OCI-LY1 (cell line): ENCODE measurements around the gene PRKCE.

ENCODE experiments used
- H2AFZ ChIP-seq: fragments of 200-600 bp; sonication (generic), shearing (Covaris generic); 2 replicates; pipeline ENCODE4 v1.6.0; 2014; ENCODE audit warnings: antibody characterized with exemption, mild to moderate bottlenecking, low read length
- H3F3A ChIP-seq: fragments of 200-600 bp; sonication (generic), shearing (Covaris generic); 2 replicates; pipeline ENCODE4 v1.6.0; 2014; ENCODE audit warnings: mild to moderate bottlenecking, antibody characterized with exemption, low read length, moderate library complexity; ENCODE audit not compliant: insufficient read depth
- H3K27ac ChIP-seq: fragments of 200-600 bp; sonication (generic); 2 replicates; pipeline ENCODE4 v1.5.1; 2014; ENCODE audit warnings: low read length, mixed run types, mild to moderate bottlenecking, low read depth; ENCODE audit not compliant: poor library complexity, severe bottlenecking
- H3K27me3 ChIP-seq: fragments of 200-600 bp; sonication (generic); 2 replicates; pipeline ENCODE4 v1.6.0; 2014; ENCODE audit warnings: antibody characterized with exemption, mild to moderate bottlenecking, low read length, moderate library complexity; ENCODE audit not compliant: insufficient read depth
- H3K36me3 ChIP-seq: fragments of 200-600 bp; sonication (generic); 2 replicates; pipeline ENCODE4 v1.6.1; 2014; ENCODE audit warnings: mild to moderate bottlenecking, antibody characterized with exemption, low read length, moderate library complexity, mixed read lengths; ENCODE audit not compliant: insufficient read depth
- H3K4me1 ChIP-seq: fragments of 200-600 bp; sonication (generic); 2 replicates; pipeline ENCODE4 v1.5.1; 2014; ENCODE audit warnings: mild to moderate bottlenecking, low read length, moderate library complexity; ENCODE audit not compliant: insufficient read depth, severe bottlenecking
- H3K4me2 ChIP-seq: fragments of 200-600 bp; sonication (generic), shearing (Covaris generic); 2 replicates; pipeline ENCODE4 v1.6.1; 2014; ENCODE audit warnings: low read length
- H3K4me3 ChIP-seq: fragments of 200-600 bp; sonication (generic); 2 replicates; pipeline ENCODE4 v1.5.1; 2014; ENCODE audit warnings: low read length, low read depth, mild to moderate bottlenecking, mixed read lengths; ENCODE audit not compliant: poor library complexity, severe bottlenecking
- H3K79me2 ChIP-seq: fragments of 200-600 bp; shearing (Covaris generic); 2 replicates; pipeline ENCODE4 v1.6.1; 2016; ENCODE audit warnings: mixed run types, low read length, mixed read lengths; ENCODE audit not compliant: insufficient read depth
- H3K9ac ChIP-seq: fragments of 200-600 bp; sonication (generic), shearing (Covaris generic); 2 replicates; pipeline ENCODE4 v1.6.1; 2014; ENCODE audit warnings: mild to moderate bottlenecking, low read length, mixed read lengths
- H3K9me2 ChIP-seq: fragments of 200-600 bp; sonication (generic), shearing (Covaris generic); 2 replicates; pipeline ENCODE4 v1.6.1; 2014; ENCODE audit warnings: low read depth, mild to moderate bottlenecking, low read length, mixed read lengths
- H3K9me3 ChIP-seq: fragments of 200-600 bp; shearing (Covaris generic); 2 replicates; pipeline ENCODE4 v1.6.1; 2014; ENCODE audit warnings: low read length, mixed read lengths
- H4K20me1 ChIP-seq: fragments of 200-600 bp; sonication (generic), shearing (Covaris generic); 2 replicates; pipeline ENCODE4 v1.6.0; 2016; ENCODE audit warnings: mild to moderate bottlenecking, low read length; ENCODE audit not compliant: insufficient read depth
- EZH2 ChIP-seq: fragments of 200-600 bp; sonication (generic), shearing (Covaris generic); IDR thresholded peaks from 2 replicates; pipeline ENCODE4 v1.8.0; 2017; ENCODE audit warnings: borderline replicate concordance, mixed run types, mild to moderate bottlenecking, antibody characterized with exemption, low read length, moderate library complexity, mixed read lengths
- TF ChIP-seq, protein P1 (sequence below): fragments of 200-600 bp; sonication (generic), shearing (Covaris generic); IDR thresholded peaks from 2 replicates; pipeline ENCODE4 v1.5.1; 2017; ENCODE audit warnings: mild to moderate bottlenecking, antibody characterized with exemption, low read length, moderate library complexity, mixed read lengths

PRKCE gene

DNA sequence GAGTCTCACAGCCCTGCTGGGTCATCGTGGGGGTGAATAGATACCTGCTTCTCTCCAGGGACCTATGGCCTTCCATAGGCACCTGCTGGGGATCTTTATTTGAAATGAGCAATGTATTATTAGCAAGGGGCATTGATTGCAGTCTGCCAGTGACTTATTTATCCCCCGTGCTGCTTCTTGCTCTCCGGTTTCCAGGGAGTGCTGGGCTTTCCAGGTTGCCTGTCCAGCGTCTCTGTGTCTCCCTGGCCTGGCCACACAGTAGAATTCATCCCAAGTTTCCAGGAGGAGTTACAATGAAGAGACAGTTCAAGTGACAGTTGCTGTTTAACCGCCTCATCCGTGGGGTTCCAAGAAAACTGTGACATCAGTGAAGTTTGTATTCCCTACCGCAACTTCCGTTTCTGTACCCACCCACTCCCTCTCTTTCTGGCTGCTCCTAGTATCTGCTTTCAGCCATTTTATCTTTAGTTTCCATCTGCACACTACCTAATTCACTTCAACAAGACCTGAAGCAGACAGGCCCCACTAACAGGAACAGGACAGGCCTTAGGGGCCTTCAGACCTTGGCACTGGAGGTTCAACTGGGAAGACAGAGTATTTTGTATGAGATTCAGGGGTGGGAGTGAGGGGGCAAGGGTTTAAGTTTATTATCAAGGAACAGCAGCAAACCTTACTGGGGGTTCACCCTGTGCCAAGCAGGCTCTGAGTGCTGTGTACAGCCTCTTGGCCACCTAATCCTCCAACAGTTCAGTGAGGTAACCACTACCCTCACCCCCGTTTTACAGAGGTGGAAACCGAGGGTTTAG, 134.8 kb downstream of the PRKCE start:
- Histone ChIP-seq H3K9me2 (no peaks in the 10 kb centered on the region), H2AFZ (no peak overlapping the region), H3K9ac (no peak overlapping the region), H3K4me2 (no peak overlapping the region), H4K20me1 (no peaks in the 10 kb centered on the region), H3K4me3 (no peak overlapping the region), H3F3A (no peaks in the 10 kb centered on the region), H3K79me2 (no peaks in the 10 kb centered on the region), H3K4me1 (peaks cover 16% of the 10 kb centered on the region), H3K36me3 (no peaks in the 10 kb centered on the region), H3K27ac (no peak overlapping the region), H3K9me3 (no peaks in the 10 kb centered on the region), H3K27me3 (no peaks in the 10 kb centered on the region)
- no peak for TF ChIP-seq EZH2
- TF ChIP-seq, protein P1, sequence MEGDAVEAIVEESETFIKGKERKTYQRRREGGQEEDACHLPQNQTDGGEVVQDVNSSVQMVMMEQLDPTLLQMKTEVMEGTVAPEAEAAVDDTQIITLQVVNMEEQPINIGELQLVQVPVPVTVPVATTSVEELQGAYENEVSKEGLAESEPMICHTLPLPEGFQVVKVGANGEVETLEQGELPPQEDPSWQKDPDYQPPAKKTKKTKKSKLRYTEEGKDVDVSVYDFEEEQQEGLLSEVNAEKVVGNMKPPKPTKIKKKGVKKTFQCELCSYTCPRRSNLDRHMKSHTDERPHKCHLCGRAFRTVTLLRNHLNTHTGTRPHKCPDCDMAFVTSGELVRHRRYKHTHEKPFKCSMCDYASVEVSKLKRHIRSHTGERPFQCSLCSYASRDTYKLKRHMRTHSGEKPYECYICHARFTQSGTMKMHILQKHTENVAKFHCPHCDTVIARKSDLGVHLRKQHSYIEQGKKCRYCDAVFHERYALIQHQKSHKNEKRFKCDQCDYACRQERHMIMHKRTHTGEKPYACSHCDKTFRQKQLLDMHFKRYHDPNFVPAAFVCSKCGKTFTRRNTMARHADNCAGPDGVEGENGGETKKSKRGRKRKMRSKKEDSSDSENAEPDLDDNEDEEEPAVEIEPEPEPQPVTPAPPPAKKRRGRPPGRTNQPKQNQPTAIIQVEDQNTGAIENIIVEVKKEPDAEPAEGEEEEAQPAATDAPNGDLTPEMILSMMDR = no peak

DNA sequence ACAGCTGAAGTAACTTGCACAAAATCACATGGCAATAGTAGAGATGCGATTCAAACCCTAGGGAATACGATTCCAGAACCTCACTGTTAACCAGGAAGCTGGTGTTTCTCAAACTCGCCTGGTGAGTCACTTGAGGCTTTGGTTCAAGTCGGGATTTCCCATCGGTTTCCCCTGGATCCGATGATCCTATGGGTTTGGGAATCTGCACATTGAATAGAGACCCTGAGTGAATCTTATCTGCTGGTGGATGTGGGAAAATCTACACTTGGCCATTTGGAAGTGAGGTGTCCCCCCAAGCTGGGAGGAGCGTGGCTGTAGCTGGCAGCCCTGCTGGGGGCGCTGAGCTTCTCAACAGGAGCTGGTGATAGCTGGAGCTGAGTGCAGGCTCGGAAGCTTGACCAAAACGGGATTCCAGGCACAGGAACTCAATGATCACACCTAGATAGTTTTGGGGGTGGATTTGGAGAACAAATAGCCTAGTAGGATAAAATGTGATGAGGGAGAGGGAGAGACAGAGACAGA, 135.4 kb downstream of the PRKCE start:
- Histone ChIP-seq H4K20me1 (no peaks in the 10 kb centered on the region), H3K9me2 (no peaks in the 10 kb centered on the region), H3K27me3 (no peaks in the 10 kb centered on the region), H3K79me2 (no peaks in the 10 kb centered on the region; the same call in 1 of the 2 replicates), H3K9ac (no peak overlapping the region), H3K4me1 (peaks cover 13% of the 10 kb centered on the region), H3K4me2 (no peak overlapping the region), H2AFZ (no peak overlapping the region), H3F3A (no peaks in the 10 kb centered on the region), H3K27ac (no peak overlapping the region), H3K9me3 (no peaks in the 10 kb centered on the region), H3K36me3 (no peaks in the 10 kb centered on the region), H3K4me3 (no peak overlapping the region)
- TF ChIP-seq, protein P1 = no peak
- TF ChIP-seq EZH2 = no peak

DNA sequence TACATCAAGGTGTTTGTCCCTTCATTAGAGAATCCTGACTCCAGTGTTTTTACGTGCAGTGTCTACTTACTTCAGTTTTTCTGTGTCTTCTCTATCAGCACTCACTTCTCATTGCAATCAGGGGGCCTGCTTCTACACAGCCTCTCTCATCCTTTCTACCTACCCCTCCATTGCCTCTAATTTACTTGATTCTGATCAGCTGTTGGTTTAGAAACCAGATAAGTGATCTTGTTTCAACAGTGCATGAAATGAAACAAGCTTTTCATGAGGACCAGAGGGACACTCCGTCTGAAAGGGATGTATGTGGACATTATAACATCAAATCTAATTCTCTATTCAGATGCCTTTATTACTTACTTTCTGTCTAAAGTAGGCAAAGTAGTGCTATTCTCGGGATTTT, 136.9 kb downstream of the PRKCE start:
- Histone ChIP-seq H3K36me3 (no peaks in the 10 kb centered on the region), H3K4me1 (peaks cover 25% of the 10 kb centered on the region), H3K9me3 (no peaks in the 10 kb centered on the region), H2AFZ (no peak overlapping the region), H4K20me1 (no peaks in the 10 kb centered on the region), H3F3A (no peaks in the 10 kb centered on the region), H3K9me2 (no peaks in the 10 kb centered on the region), H3K9ac (no peak overlapping the region), H3K27ac (no peak overlapping the region), H3K4me2 (no peak overlapping the region), H3K79me2 (no peaks in the 10 kb centered on the region; the same call in 1 of the 2 replicates), H3K4me3 (no peak overlapping the region), H3K27me3 (no peaks in the 10 kb centered on the region)
- TF ChIP-seq EZH2 = no peak
- TF ChIP-seq, protein P1 = no peak
